Measurements from ENCODE around the gene MED13L. TPM values are rescaled to one million over a fixed set of nuclear protein-coding genes. Genes with fewer than 3 reads are reported as not detected.

Gene MED13L
- polyA plus RNA-seq, 2 donors = 15.0 to 16.8 TPM

GRCh38 chr12:116157845-116158267 is 119.6 kb downstream of the MED13L start:
- peaks cover 0 to 4% of the 10 kb centered on the region in 2 donors for H3K4me1 ChIP-seq (ENCODE audit: control insufficient read depth in 2 of 2, insufficient read depth in 2 of 2, low read length in 1 of 2)
- H3K9me3 ChIP-seq (ENCODE audit: control insufficient read depth in 2 of 2, insufficient read depth in 1 of 2, low read depth in 1 of 2, low read length in 1 of 2) = no peaks in the 10 kb centered on the region
- 69 to 72% methylated on average over 5 of the region's 5 CpGs for WGBS, 2 donors
- H3K4me3 ChIP-seq (ENCODE audit: low read depth in 1 of 2, low read length in 2 of 2) = no peak overlapping the region
- no peaks in the 10 kb centered on the region for H3K36me3 ChIP-seq (ENCODE audit: control insufficient read depth in 2 of 2, insufficient read depth in 2 of 2, low read length in 1 of 2)
- H3K27me3 ChIP-seq (ENCODE audit: control insufficient read depth in 1 of 2, insufficient read depth in 2 of 2, low read length in 2 of 2) = no peaks in the 10 kb centered on the region
- no peak overlapping the region for H3K27ac ChIP-seq (ENCODE audit: low read depth in 2 of 2, low read length in 1 of 2)

GRCh38 chr12:116156614-116157013 is 120.9 kb downstream of the MED13L start:
- Histone ChIP-seq H3K27ac (ENCODE audit: low read depth in 2 of 2, low read length in 1 of 2) (no peak overlapping the region), H3K9me3 (ENCODE audit: control insufficient read depth in 2 of 2, insufficient read depth in 1 of 2, low read depth in 1 of 2, low read length in 1 of 2) (no peaks in the 10 kb centered on the region), H3K4me3 (ENCODE audit: low read depth in 1 of 2, low read length in 2 of 2) (no peak overlapping the region), H3K4me1 (ENCODE audit: control insufficient read depth in 2 of 2, insufficient read depth in 2 of 2, low read length in 1 of 2) (peaks cover 0 to 4% of the 10 kb centered on the region in 2 donors), H3K36me3 (ENCODE audit: control insufficient read depth in 2 of 2, insufficient read depth in 2 of 2, low read length in 1 of 2) (no peaks in the 10 kb centered on the region), H3K27me3 (ENCODE audit: control insufficient read depth in 1 of 2, insufficient read depth in 2 of 2, low read length in 2 of 2) (no peaks in the 10 kb centered on the region)
- WGBS, 2 donors = 90 to 95% methylated on average over 4 of the region's 4 CpGs

GRCh38 chr12:116155383-116155782 is 122.1 kb downstream of the MED13L start:
- 71 to 87% methylated on average over 8 of the region's 8 CpGs for WGBS, 2 donors

GRCh38 chr12:116153983-116154382 is 123.5 kb downstream of the MED13L start:
- peaks cover 0 to 2% of the 10 kb centered on the region in 2 donors for H3K4me1 ChIP-seq (ENCODE audit: control insufficient read depth in 2 of 2, insufficient read depth in 2 of 2, low read length in 1 of 2)

More at GRCh38 chr12:116155383-116155782, 122.1 kb downstream of the MED13L start:
- H3K27me3 ChIP-seq (ENCODE audit: control insufficient read depth in 1 of 2, insufficient read depth in 2 of 2, low read length in 2 of 2) = no peaks in the 10 kb centered on the region
- H3K4me3 ChIP-seq (ENCODE audit: low read depth in 1 of 2, low read length in 2 of 2) = no peak overlapping the region
- H3K4me1 ChIP-seq (ENCODE audit: control insufficient read depth in 2 of 2, insufficient read depth in 2 of 2, low read length in 1 of 2) = peaks cover 0 to 2% of the 10 kb centered on the region in 2 donors
- no peaks in the 10 kb centered on the region for H3K36me3 ChIP-seq (ENCODE audit: control insufficient read depth in 2 of 2, insufficient read depth in 2 of 2, low read length in 1 of 2)
- H3K9me3 ChIP-seq (ENCODE audit: control insufficient read depth in 2 of 2, insufficient read depth in 1 of 2, low read depth in 1 of 2, low read length in 1 of 2) = no peaks in the 10 kb centered on the region
- no peak overlapping the region for H3K27ac ChIP-seq (ENCODE audit: low read depth in 2 of 2, low read length in 1 of 2)

GRCh38 chr12:116153113-116153512 is 124.4 kb downstream of the MED13L start:
- no peaks in the 10 kb centered on the region for H3K27me3 ChIP-seq (ENCODE audit: control insufficient read depth in 1 of 2, insufficient read depth in 2 of 2, low read length in 2 of 2)
- H3K36me3 ChIP-seq (ENCODE audit: control insufficient read depth in 2 of 2, insufficient read depth in 2 of 2, low read length in 1 of 2) = no peaks in the 10 kb centered on the region
- peaks cover 0 to 2% of the 10 kb centered on the region in 2 donors for H3K4me1 ChIP-seq (ENCODE audit: control insufficient read depth in 2 of 2, insufficient read depth in 2 of 2, low read length in 1 of 2)
- H3K27ac ChIP-seq (ENCODE audit: low read depth in 2 of 2, low read length in 1 of 2) = no peak overlapping the region
- no peaks in the 10 kb centered on the region for H3K9me3 ChIP-seq (ENCODE audit: control insufficient read depth in 2 of 2, insufficient read depth in 1 of 2, low read depth in 1 of 2, low read length in 1 of 2)
- H3K4me3 ChIP-seq (ENCODE audit: low read depth in 1 of 2, low read length in 2 of 2) = no peak overlapping the region

More at GRCh38 chr12:116153983-116154382, 123.5 kb downstream of the MED13L start:
- H3K27ac ChIP-seq (ENCODE audit: low read depth in 2 of 2, low read length in 1 of 2) = no peak overlapping the region
- no peaks in the 10 kb centered on the region for H3K27me3 ChIP-seq (ENCODE audit: control insufficient read depth in 1 of 2, insufficient read depth in 2 of 2, low read length in 2 of 2)
- H3K4me3 ChIP-seq (ENCODE audit: low read depth in 1 of 2, low read length in 2 of 2) = no peak overlapping the region
- 50 to 56% methylated on average over 2 of the region's 2 CpGs for WGBS, 2 donors
- H3K9me3 ChIP-seq (ENCODE audit: control insufficient read depth in 2 of 2, insufficient read depth in 1 of 2, low read depth in 1 of 2, low read length in 1 of 2) = no peaks in the 10 kb centered on the region
- H3K36me3 ChIP-seq (ENCODE audit: control insufficient read depth in 2 of 2, insufficient read depth in 2 of 2, low read length in 1 of 2) = no peaks in the 10 kb centered on the region

- Histone ChIP-seq H3K36me3 (ENCODE audit: control insufficient read depth in 2 of 2, insufficient read depth in 2 of 2, low read length in 1 of 2) (no peaks in the 10 kb centered on the region), H3K4me1 (ENCODE audit: control insufficient read depth in 2 of 2, insufficient read depth in 2 of 2, low read length in 1 of 2) (peaks cover 0 to 2% of the 10 kb centered on the region in 2 donors), H3K4me3 (ENCODE audit: low read depth in 1 of 2, low read length in 2 of 2) (no peak overlapping the region), H3K27ac (ENCODE audit: low read depth in 2 of 2, low read length in 1 of 2) (no peak overlapping the region), H3K9me3 (ENCODE audit: control insufficient read depth in 2 of 2, insufficient read depth in 1 of 2, low read depth in 1 of 2, low read length in 1 of 2) (no peaks in the 10 kb centered on the region), H3K27me3 (ENCODE audit: control insufficient read depth in 1 of 2, insufficient read depth in 2 of 2, low read length in 2 of 2) (no peaks in the 10 kb centered on the region)
- WGBS, 2 donors = 72 to 77% methylated on average over 4 of the region's 4 CpGs
Measured at GRCh38 chr12:116152268-116152667, 125.2 kb downstream of the MED13L start.

GRCh38 chr12:116150452-116150851 is 127.0 kb downstream of the MED13L start:
- no peak overlapping the region for H3K27ac ChIP-seq (ENCODE audit: low read depth in 2 of 2, low read length in 1 of 2)
- no peaks in the 10 kb centered on the region for H3K27me3 ChIP-seq (ENCODE audit: control insufficient read depth in 1 of 2, insufficient read depth in 2 of 2, low read length in 2 of 2)
- no peaks in the 10 kb centered on the region for H3K36me3 ChIP-seq (ENCODE audit: control insufficient read depth in 2 of 2, insufficient read depth in 2 of 2, low read length in 1 of 2)
- WGBS, 2 donors = 87 to 91% methylated on average over 5 of the region's 5 CpGs
- no peak overlapping the region for H3K4me3 ChIP-seq (ENCODE audit: low read depth in 1 of 2, low read length in 2 of 2)
- no peaks in the 10 kb centered on the region for H3K9me3 ChIP-seq (ENCODE audit: control insufficient read depth in 2 of 2, insufficient read depth in 1 of 2, low read depth in 1 of 2, low read length in 1 of 2)
- peaks cover 0 to 2% of the 10 kb centered on the region in 2 donors for H3K4me1 ChIP-seq (ENCODE audit: control insufficient read depth in 2 of 2, insufficient read depth in 2 of 2, low read length in 1 of 2)

- no peaks in the 10 kb centered on the region for H3K36me3 ChIP-seq (ENCODE audit: control insufficient read depth in 2 of 2, insufficient read depth in 2 of 2, low read length in 1 of 2)
- 64 to 72% methylated on average over 4 of the region's 4 CpGs for WGBS, 2 donors
- H3K27ac ChIP-seq (ENCODE audit: low read depth in 2 of 2, low read length in 1 of 2) = no peak overlapping the region
- no peaks in the 10 kb centered on the region for H3K9me3 ChIP-seq (ENCODE audit: control insufficient read depth in 2 of 2, insufficient read depth in 1 of 2, low read depth in 1 of 2, low read length in 1 of 2)
- no peak overlapping the region for H3K4me3 ChIP-seq (ENCODE audit: low read depth in 1 of 2, low read length in 2 of 2)
- no peaks in the 10 kb centered on the region for H3K27me3 ChIP-seq (ENCODE audit: control insufficient read depth in 1 of 2, insufficient read depth in 2 of 2, low read length in 2 of 2)
- peaks cover 0 to 2% of the 10 kb centered on the region in 2 donors for H3K4me1 ChIP-seq (ENCODE audit: control insufficient read depth in 2 of 2, insufficient read depth in 2 of 2, low read length in 1 of 2)
Measured at GRCh38 chr12:116150001-116150400, 127.5 kb downstream of the MED13L start.

- WGBS, 2 donors = 65 to 69% methylated on average over 3 of the region's 3 CpGs
- Histone ChIP-seq H3K27ac (ENCODE audit: low read depth in 2 of 2, low read length in 1 of 2) (no peak overlapping the region), H3K36me3 (ENCODE audit: control insufficient read depth in 2 of 2, insufficient read depth in 2 of 2, low read length in 1 of 2) (no peaks in the 10 kb centered on the region), H3K27me3 (ENCODE audit: control insufficient read depth in 1 of 2, insufficient read depth in 2 of 2, low read length in 2 of 2) (no peaks in the 10 kb centered on the region), H3K9me3 (ENCODE audit: control insufficient read depth in 2 of 2, insufficient read depth in 1 of 2, low read depth in 1 of 2, low read length in 1 of 2) (no peaks in the 10 kb centered on the region), H3K4me1 (ENCODE audit: control insufficient read depth in 2 of 2, insufficient read depth in 2 of 2, low read length in 1 of 2) (peaks cover 0 to 2% of the 10 kb centered on the region in 2 donors), H3K4me3 (ENCODE audit: low read depth in 1 of 2, low read length in 2 of 2) (no peak overlapping the region)
Measured at GRCh38 chr12:116148844-116149243, 128.6 kb downstream of the MED13L start.

GRCh38 chr12:116146386-116146785 is 131.1 kb downstream of the MED13L start:
- Histone ChIP-seq H3K27ac (ENCODE audit: low read depth in 2 of 2, low read length in 1 of 2) (no peak overlapping the region), H3K9me3 (ENCODE audit: control insufficient read depth in 2 of 2, insufficient read depth in 1 of 2, low read depth in 1 of 2, low read length in 1 of 2) (no peaks in the 10 kb centered on the region), H3K4me1 (ENCODE audit: control insufficient read depth in 2 of 2, insufficient read depth in 2 of 2, low read length in 1 of 2) (peaks cover 0 to 5% of the 10 kb centered on the region in 2 donors), H3K4me3 (ENCODE audit: low read depth in 1 of 2, low read length in 2 of 2) (no peak overlapping the region), H3K27me3 (ENCODE audit: control insufficient read depth in 1 of 2, insufficient read depth in 2 of 2, low read length in 2 of 2) (no peaks in the 10 kb centered on the region), H3K36me3 (ENCODE audit: control insufficient read depth in 2 of 2, insufficient read depth in 2 of 2, low read length in 1 of 2) (no peaks in the 10 kb centered on the region)
- 96 to 97% methylated on average over 8 of the region's 8 CpGs for WGBS, 2 donors
